HFFc6 (cell line): ENCODE measurements around the gene MRPS2. TPM values are rescaled to one million over a fixed set of nuclear protein-coding genes. Genes with fewer than 3 reads are reported as not detected.

Experiments used
- DNase-seq: peaks from one replicate; pipeline ENCODE4 v3.0.0-alpha.2; 2018
- H3K27ac Mint-ChIP-seq: 2 replicates; pipeline ENCODE4 v1.8.0; 2020; ENCODE audit warnings: mild to moderate bottlenecking, mixed read lengths
- H3K27me3 Mint-ChIP-seq: 2 replicates; pipeline ENCODE4 v1.8.0; 2021; ENCODE audit warnings: mild to moderate bottlenecking, moderate library complexity, mixed read lengths; ENCODE audit not compliant: insufficient read depth
- H3K36me3 Mint-ChIP-seq: 2 replicates; pipeline ENCODE4 v1.8.0; 2021; ENCODE audit warnings: low read depth, mixed read lengths
- H3K4me1 Mint-ChIP-seq: 2 replicates; pipeline ENCODE4 v1.8.0; 2020; ENCODE audit warnings: low read depth, mixed read lengths
- H3K4me3 Mint-ChIP-seq: 2 replicates; pipeline ENCODE4 v1.8.0; 2020; ENCODE audit warnings: mild to moderate bottlenecking, moderate library complexity, mixed read lengths
- H3K9me3 Mint-ChIP-seq: 2 replicates; pipeline ENCODE4 v1.8.0; 2020; ENCODE audit warnings: mild to moderate bottlenecking, mixed read lengths
- CTCF ChIP-seq: fragments of 200-600 bp; sonication (generic); IDR thresholded peaks from 2 replicates; pipeline ENCODE4 v1.5.0; 2021; ENCODE audit warnings: antibody characterized with exemption, mild to moderate bottlenecking
- total RNA-seq, 6 experiments: library from RNA; stranded (reverse); fragmentation: NEBNext Ultra II Directional; extraction: Animal tissue kit (Norgen Biotek cat#: 25700); gene quantifications; 2 replicates in 1 of 6; 3 replicates in 5 of 6; pipeline ENCODE4 v1.2.3, GENCODE V29; 2021

Gene MRPS2
- total RNA-seq, 6 experiments from 2014 or later = 37.5 to 43.3 (median 38.6) TPM

- Mint-ChIP-seq H3K9me3 (no peaks in the 10 kb centered on the region), H3K4me3 (no peak overlapping the region), H3K36me3 (peaks cover 4% of the 10 kb centered on the region; the same call in 1 of the 2 replicates), H3K27ac (no peak overlapping the region), H3K4me1 (peaks cover 14% of the 10 kb centered on the region), H3K27me3 (peaks cover 2% of the 10 kb centered on the region; the same call in 1 of the 2 replicates)
- DNase-seq = no peak
- no peak for TF ChIP-seq CTCF
Measured at GRCh38 chr9:135507104-135508035, 6.9 kb downstream of the MRPS2 start.

GRCh38 chr9:135508211-135508820, 7.8 kb downstream of the MRPS2 start:
- no peak for TF ChIP-seq CTCF
- DNase-seq = no peak
- no peak overlapping the region for H3K4me3 Mint-ChIP-seq
- H3K36me3 Mint-ChIP-seq = peaks cover 4% of the 10 kb centered on the region; the same call in 1 of the 2 replicates
- H3K9me3 Mint-ChIP-seq = no peaks in the 10 kb centered on the region
- H3K27ac Mint-ChIP-seq = no peak overlapping the region
- H3K4me1 Mint-ChIP-seq = peaks cover 14% of the 10 kb centered on the region
- H3K27me3 Mint-ChIP-seq = peaks cover 8% of the 10 kb centered on the region

GRCh38 chr9:135509458-135509857, 9.0 kb downstream of the MRPS2 start:
- no peaks in the 10 kb centered on the region for H3K9me3 Mint-ChIP-seq
- H3K4me1 Mint-ChIP-seq = peaks cover 14% of the 10 kb centered on the region

GRCh38 chr9:135512241-135512603, 11.7 kb downstream of the MRPS2 start:
- H3K9me3 Mint-ChIP-seq = no peaks in the 10 kb centered on the region
- peaks cover 10% of the 10 kb centered on the region for H3K27me3 Mint-ChIP-seq
- H3K4me3 Mint-ChIP-seq = no peak overlapping the region
- H3K36me3 Mint-ChIP-seq = no peaks in the 10 kb centered on the region
- H3K27ac Mint-ChIP-seq = no peak overlapping the region
- no peak for TF ChIP-seq CTCF
- no peak for DNase-seq
- H3K4me1 Mint-ChIP-seq = peaks cover 14% of the 10 kb centered on the region

More at GRCh38 chr9:135509458-135509857, 9.0 kb downstream of the MRPS2 start:
- H3K4me3 Mint-ChIP-seq = no peak overlapping the region
- H3K27ac Mint-ChIP-seq = no peak overlapping the region
- TF ChIP-seq CTCF = no peak
- DNase-seq = no peak
- H3K27me3 Mint-ChIP-seq = peaks cover 10% of the 10 kb centered on the region
- H3K36me3 Mint-ChIP-seq = no peaks in the 10 kb centered on the region

- H3K9me3 Mint-ChIP-seq = no peaks in the 10 kb centered on the region
- no peak overlapping the region for H3K27ac Mint-ChIP-seq
- H3K4me3 Mint-ChIP-seq = no peak overlapping the region
- no peaks in the 10 kb centered on the region for H3K36me3 Mint-ChIP-seq
- H3K4me1 Mint-ChIP-seq = peaks cover 14% of the 10 kb centered on the region
- H3K27me3 Mint-ChIP-seq = peaks cover 13% of the 10 kb centered on the region
- DNase-seq = no peak
- TF ChIP-seq CTCF = no peak
Measured at GRCh38 chr9:135512904-135513303, 12.4 kb downstream of the MRPS2 start.
